Adrenal gland (tissue), 5 donors: ENCODE data around the gene MTHFD2L.

Experiments used
- POLR2A ChIP-seq, 2 donors: fragments of 450-650 bp; IDR thresholded peaks; one replicate each; pipeline ENCODE4 v1.6.1; 2017; ENCODE audit warnings: antibody characterized with exemption in 2 of 2, mild to moderate bottlenecking in 2 of 2, moderate library complexity in 1 of 2
- TF ChIP-seq, protein P1 (sequence below), 6 experiments: fragments of 450-650 bp in 4 of 6; fragments of 200-600 bp in 2 of 6; sonication (generic) in 1 of 6; IDR thresholded peaks; 1 replicate in 5 of 6; 2 replicates in 1 of 6; pipeline versions ENCODE4 v1.5.1 to v1.8.0; 2016 to 2021; ENCODE audit warnings: antibody characterized with exemption in 6 of 6, mild to moderate bottlenecking in 2 of 6, moderate library complexity in 1 of 6
- donor health status: DM: no; HTN: no; CAD: no.

DNA sequence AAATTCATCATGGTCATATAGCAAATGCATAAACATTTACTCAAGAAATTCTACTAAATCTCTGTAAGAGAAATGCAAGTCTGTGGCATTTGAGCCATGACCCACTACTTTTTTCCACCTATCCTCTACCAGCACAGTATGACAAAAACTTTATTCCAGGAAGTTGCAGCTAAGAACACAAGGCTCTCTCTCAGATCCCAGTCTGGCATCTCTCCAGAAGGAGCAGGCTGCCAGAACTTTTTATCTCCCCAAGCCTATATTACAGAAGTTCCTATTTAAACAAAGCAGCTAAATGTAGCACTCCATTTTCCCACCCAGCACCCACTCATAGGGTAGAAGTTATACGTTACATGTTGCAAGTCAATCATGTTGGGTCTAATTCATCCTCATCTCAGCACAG lies 101.0 kb downstream of the MTHFD2L start:
- TF ChIP-seq, protein P1, sequence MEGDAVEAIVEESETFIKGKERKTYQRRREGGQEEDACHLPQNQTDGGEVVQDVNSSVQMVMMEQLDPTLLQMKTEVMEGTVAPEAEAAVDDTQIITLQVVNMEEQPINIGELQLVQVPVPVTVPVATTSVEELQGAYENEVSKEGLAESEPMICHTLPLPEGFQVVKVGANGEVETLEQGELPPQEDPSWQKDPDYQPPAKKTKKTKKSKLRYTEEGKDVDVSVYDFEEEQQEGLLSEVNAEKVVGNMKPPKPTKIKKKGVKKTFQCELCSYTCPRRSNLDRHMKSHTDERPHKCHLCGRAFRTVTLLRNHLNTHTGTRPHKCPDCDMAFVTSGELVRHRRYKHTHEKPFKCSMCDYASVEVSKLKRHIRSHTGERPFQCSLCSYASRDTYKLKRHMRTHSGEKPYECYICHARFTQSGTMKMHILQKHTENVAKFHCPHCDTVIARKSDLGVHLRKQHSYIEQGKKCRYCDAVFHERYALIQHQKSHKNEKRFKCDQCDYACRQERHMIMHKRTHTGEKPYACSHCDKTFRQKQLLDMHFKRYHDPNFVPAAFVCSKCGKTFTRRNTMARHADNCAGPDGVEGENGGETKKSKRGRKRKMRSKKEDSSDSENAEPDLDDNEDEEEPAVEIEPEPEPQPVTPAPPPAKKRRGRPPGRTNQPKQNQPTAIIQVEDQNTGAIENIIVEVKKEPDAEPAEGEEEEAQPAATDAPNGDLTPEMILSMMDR (IDR thresholded peaks at IDR 0.05): no peak
- no peak for TF ChIP-seq POLR2A (IDR thresholded peaks at IDR 0.05)
